Measurements from ENCODE around the gene PAIP2B. TPM values are rescaled to one million over a fixed set of nuclear protein-coding genes. Genes with fewer than 3 reads are reported as not detected.

The PAIP2B gene
- total RNA-seq, 1 experiment from 2014 or later: 17.7 TPM

DNA sequence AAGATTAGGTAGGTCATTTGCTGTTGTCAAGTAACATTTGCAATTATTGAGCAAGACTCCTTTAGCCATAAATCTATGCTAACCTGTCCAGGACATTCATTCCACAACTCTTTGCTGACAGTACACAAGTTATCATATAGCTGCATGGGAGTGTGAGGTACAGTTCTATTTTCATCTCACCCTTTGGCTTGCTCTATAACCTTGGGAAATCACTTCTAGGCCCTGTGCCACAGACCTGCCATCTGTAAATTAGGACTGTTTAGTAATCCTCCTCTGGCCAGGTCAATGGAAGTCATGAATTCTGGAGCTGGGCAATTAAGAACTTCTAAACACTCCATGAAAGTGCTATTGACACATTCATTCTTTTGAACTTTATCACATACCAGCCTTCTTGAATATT is 34.6 kb upstream of the PAIP2B start:
- no peaks in the 10 kb centered on the region for H3K23me2 ChIP-seq (ENCODE audit: insufficient read length, low read depth, low read length, poor library complexity, severe bottlenecking)
- Mint-ChIP-seq H3K4me1 (peaks cover 0 to under 1% of the 10 kb centered on the region in 2 experiments; a peak in 2 of 4 replicates), H3K4me3 (no peak overlapping the region), H3K9me3 (no peaks in the 10 kb centered on the region), H3K36me3 (ENCODE audit: insufficient read depth in 1 of 3, low read depth in 3 of 3) (no peaks in the 10 kb centered on the region), H3K27ac (no peak overlapping the region), H3K27me3 (ENCODE audit: low read depth) (peaks cover 17% of the 10 kb centered on the region; the same call in 1 of the 2 replicates)
- H2BK12ac ChIP-seq (ENCODE audit: insufficient read length, low read depth, low read length): no peak overlapping the region
- H3K79me2 ChIP-seq (ENCODE audit: insufficient read depth, low read length): no peaks in the 10 kb centered on the region
- no peak overlapping the region for H3K4ac ChIP-seq (ENCODE audit: low read depth, low read length)
- no peaks in the 10 kb centered on the region for H4K20me1 ChIP-seq (ENCODE audit: control insufficient read depth, insufficient read depth, insufficient read length)
- no peak overlapping the region for H2AFZ ChIP-seq (ENCODE audit: low read length)
- no peak overlapping the region for H3K56ac ChIP-seq (ENCODE audit: insufficient read length, low read depth, low read length)
- H3K27ac ChIP-seq (ENCODE audit: insufficient read length, low read depth, low read length): no peak overlapping the region
- no peaks in the 10 kb centered on the region for H3K27me3 ChIP-seq (ENCODE audit: insufficient read depth, low read length)
- H3K4me1 ChIP-seq (ENCODE audit: insufficient read depth, low read length): no peaks in the 10 kb centered on the region
- H2BK15ac ChIP-seq (ENCODE audit: low read depth, low read length): no peak overlapping the region
- H3K79me1 ChIP-seq (ENCODE audit: insufficient read depth, low read depth, low read length, poor library complexity, severe bottlenecking): no peaks in the 10 kb centered on the region
- TF ChIP-seq, protein P1, sequence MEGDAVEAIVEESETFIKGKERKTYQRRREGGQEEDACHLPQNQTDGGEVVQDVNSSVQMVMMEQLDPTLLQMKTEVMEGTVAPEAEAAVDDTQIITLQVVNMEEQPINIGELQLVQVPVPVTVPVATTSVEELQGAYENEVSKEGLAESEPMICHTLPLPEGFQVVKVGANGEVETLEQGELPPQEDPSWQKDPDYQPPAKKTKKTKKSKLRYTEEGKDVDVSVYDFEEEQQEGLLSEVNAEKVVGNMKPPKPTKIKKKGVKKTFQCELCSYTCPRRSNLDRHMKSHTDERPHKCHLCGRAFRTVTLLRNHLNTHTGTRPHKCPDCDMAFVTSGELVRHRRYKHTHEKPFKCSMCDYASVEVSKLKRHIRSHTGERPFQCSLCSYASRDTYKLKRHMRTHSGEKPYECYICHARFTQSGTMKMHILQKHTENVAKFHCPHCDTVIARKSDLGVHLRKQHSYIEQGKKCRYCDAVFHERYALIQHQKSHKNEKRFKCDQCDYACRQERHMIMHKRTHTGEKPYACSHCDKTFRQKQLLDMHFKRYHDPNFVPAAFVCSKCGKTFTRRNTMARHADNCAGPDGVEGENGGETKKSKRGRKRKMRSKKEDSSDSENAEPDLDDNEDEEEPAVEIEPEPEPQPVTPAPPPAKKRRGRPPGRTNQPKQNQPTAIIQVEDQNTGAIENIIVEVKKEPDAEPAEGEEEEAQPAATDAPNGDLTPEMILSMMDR (conservative IDR thresholded peaks at IDR 0.05): no peak
- H2BK5ac ChIP-seq (ENCODE audit: insufficient read length, low read length): no peak overlapping the region
- H4K8ac ChIP-seq (replicated peaks; ENCODE audit: insufficient read length, low read depth, low read length): no peak overlapping the region
- H4K5ac ChIP-seq (ENCODE audit: insufficient read length, low read depth, low read length): no peak overlapping the region
- no peak overlapping the region for H3K4me2 ChIP-seq (ENCODE audit: insufficient read depth, insufficient read length, low read length)
- no peak overlapping the region for H3K14ac ChIP-seq (ENCODE audit: insufficient read depth, low read length)
- no peak overlapping the region for H3K23ac ChIP-seq (ENCODE audit: insufficient read length, low read depth, low read length)
- H2BK20ac ChIP-seq (ENCODE audit: low read depth, low read length, poor library complexity, severe bottlenecking): no peak overlapping the region
- H2AK5ac ChIP-seq (ENCODE audit: insufficient read length, low read length): no peak overlapping the region
- H3K9ac ChIP-seq (ENCODE audit: extremely low read depth, insufficient read length, low read length): no peak overlapping the region
- H2BK120ac ChIP-seq (ENCODE audit: low read depth, low read length, poor library complexity, severe bottlenecking): no peak overlapping the region
- H3K18ac ChIP-seq (ENCODE audit: insufficient read length, low read depth, low read length): no peak overlapping the region
- no peak for DNase-seq
- no peaks in the 10 kb centered on the region for H3K9me3 ChIP-seq (ENCODE audit: control insufficient read depth, low read depth, low read length)
- H3T11ph ChIP-seq (ENCODE audit: low read length): no peak overlapping the region
- H4K91ac ChIP-seq (ENCODE audit: insufficient read length, low read depth, low read length): no peak overlapping the region
